Muscle layer of colon (tissue), 2 donors: ENCODE results near the gene PLEKHJ1.
A peak's percentile ranks its signal among the peaks of the same experiment; 100 is the strongest.

Experiments used
- H3K27ac ChIP-seq: one replicate; pipeline ENCODE4 v1.7.0; 2013; ENCODE audit warnings: low read depth, mild to moderate bottlenecking, low read length, moderate library complexity
- H3K27me3 ChIP-seq, 2 donors: one replicate each; pipeline ENCODE4 v1.7.0; 2013; ENCODE audit warnings: low read length in 2 of 2, mild to moderate bottlenecking in 2 of 2; ENCODE audit not compliant: insufficient read depth in 2 of 2, control insufficient read depth in 1 of 2
- H3K36me3 ChIP-seq: one replicate; pipeline ENCODE4 v1.7.0; 2013; ENCODE audit warnings: mild to moderate bottlenecking, low read length; ENCODE audit not compliant: insufficient read depth
- H3K4me1 ChIP-seq: one replicate; pipeline ENCODE4 v1.7.0; 2013; ENCODE audit warnings: mild to moderate bottlenecking, low read length; ENCODE audit not compliant: insufficient read depth
- H3K4me3 ChIP-seq, 2 donors: one replicate each; pipeline ENCODE4 v1.7.0; 2013; ENCODE audit warnings: low read length in 2 of 2, low read depth in 1 of 2, mild to moderate bottlenecking in 1 of 2, moderate library complexity in 1 of 2
- H3K9ac ChIP-seq: one replicate; pipeline ENCODE4 v1.7.0; 2013; ENCODE audit warnings: low read length
- H3K9me3 ChIP-seq: one replicate; pipeline ENCODE4 v1.7.0; 2013; ENCODE audit warnings: mild to moderate bottlenecking, low read length
- donor health status: abdominal sarcoma.
- donor health status: Adenocarcinoma of cecum.

PLEKHJ1 gene

GRCh38 chr19:2195361-2195760 lies 40.8 kb downstream of the PLEKHJ1 start:
- Histone ChIP-seq H3K4me3 (no peak overlapping the region), H3K27ac (no peak overlapping the region), H3K9ac (no peak overlapping the region), H3K27me3 (no peaks in the 10 kb centered on the region), H3K36me3 (peaks cover 39% of the 10 kb centered on the region), H3K4me1 (no peaks in the 10 kb centered on the region), H3K9me3 (no peaks in the 10 kb centered on the region)

- Histone ChIP-seq H3K9ac (no peak overlapping the region), H3K27ac (no peak overlapping the region), H3K4me1 (no peaks in the 10 kb centered on the region), H3K4me3 (no peak overlapping the region), H3K9me3 (no peaks in the 10 kb centered on the region), H3K36me3 (peaks cover 39% of the 10 kb centered on the region), H3K27me3 (no peaks in the 10 kb centered on the region)
Observed at GRCh38 chr19:2194513-2195078, 41.5 kb downstream of the PLEKHJ1 start.

- no peaks in the 10 kb centered on the region for H3K9me3 ChIP-seq
- no peak overlapping the region for H3K27ac ChIP-seq
- no peaks in the 10 kb centered on the region for H3K27me3 ChIP-seq
- H3K36me3 ChIP-seq, result peaks cover 39% of the 10 kb centered on the region
- H3K9ac ChIP-seq, result no peak overlapping the region
- no peak overlapping the region for H3K4me3 ChIP-seq
- no peaks in the 10 kb centered on the region for H3K4me1 ChIP-seq
Observed at GRCh38 chr19:2193807-2194206, 42.3 kb downstream of the PLEKHJ1 start.

- Histone ChIP-seq H3K4me3 (no peak overlapping the region), H3K9ac (no peak overlapping the region), H3K36me3 (peaks cover 39% of the 10 kb centered on the region), H3K4me1 (no peaks in the 10 kb centered on the region), H3K27ac (no peak overlapping the region), H3K27me3 (no peaks in the 10 kb centered on the region), H3K9me3 (no peaks in the 10 kb centered on the region)
Observed at GRCh38 chr19:2192862-2193261, 43.3 kb downstream of the PLEKHJ1 start.

GRCh38 chr19:2191456-2192310 lies 44.4 kb downstream of the PLEKHJ1 start:
- peaks cover 39% of the 10 kb centered on the region for H3K36me3 ChIP-seq
- H3K4me1 ChIP-seq, result peaks cover 8% of the 10 kb centered on the region

GRCh38 chr19:2190848-2191455 lies 45.2 kb downstream of the PLEKHJ1 start:
- no peaks in the 10 kb centered on the region for H3K27me3 ChIP-seq
- H3K4me3 ChIP-seq, result no peak overlapping the region
- no peak overlapping the region for H3K27ac ChIP-seq
- peaks cover 14% of the 10 kb centered on the region for H3K4me1 ChIP-seq
- H3K9ac ChIP-seq, result no peak overlapping the region
- H3K36me3 ChIP-seq, result peaks cover 39% of the 10 kb centered on the region
- H3K9me3 ChIP-seq, result no peaks in the 10 kb centered on the region

More at GRCh38 chr19:2191456-2192310, 44.4 kb downstream of the PLEKHJ1 start:
- Histone ChIP-seq H3K9ac (no peak overlapping the region), H3K27me3 (no peaks in the 10 kb centered on the region), H3K4me3 (no peak overlapping the region), H3K9me3 (no peaks in the 10 kb centered on the region), H3K27ac (no peak overlapping the region)

- H3K4me3 ChIP-seq, result no peak overlapping the region
Observed at GRCh38 chr19:2189880-2190279, 46.2 kb downstream of the PLEKHJ1 start.

GRCh38 chr19:2188708-2189385 lies 47.3 kb downstream of the PLEKHJ1 start:
- no peak overlapping the region for H3K27ac ChIP-seq
- H3K9me3 ChIP-seq, result no peaks in the 10 kb centered on the region
- H3K36me3 ChIP-seq, result peaks cover 26% of the 10 kb centered on the region
- no peak overlapping the region for H3K9ac ChIP-seq
- no peaks in the 10 kb centered on the region for H3K27me3 ChIP-seq
- peaks cover 29% of the 10 kb centered on the region for H3K4me1 ChIP-seq
- no peak overlapping the region for H3K4me3 ChIP-seq

More at GRCh38 chr19:2189880-2190279, 46.2 kb downstream of the PLEKHJ1 start:
- H3K9ac ChIP-seq, result no peak overlapping the region
- no peak overlapping the region for H3K27ac ChIP-seq
- H3K4me1 ChIP-seq, result peaks cover 24% of the 10 kb centered on the region
- H3K9me3 ChIP-seq, result no peaks in the 10 kb centered on the region
- H3K27me3 ChIP-seq, result no peaks in the 10 kb centered on the region
- peaks cover 28% of the 10 kb centered on the region for H3K36me3 ChIP-seq

GRCh38 chr19:2187159-2187558 lies 49.0 kb downstream of the PLEKHJ1 start:
- Histone ChIP-seq H3K36me3 (peaks cover 18% of the 10 kb centered on the region), H3K9me3 (no peaks in the 10 kb centered on the region), H3K9ac (peak overlapping the region; percentile 19), H3K4me1 (peaks cover 41% of the 10 kb centered on the region), H3K27ac (peak overlapping the region; percentile 15), H3K27me3 (no peaks in the 10 kb centered on the region), H3K4me3 (peak overlapping the region in 1 of 2 donors; percentile 12)

- Histone ChIP-seq H3K27me3 (no peaks in the 10 kb centered on the region), H3K9me3 (no peaks in the 10 kb centered on the region), H3K9ac (peak overlapping the region; percentile 19), H3K4me1 (peaks cover 46% of the 10 kb centered on the region), H3K36me3 (peaks cover 13% of the 10 kb centered on the region), H3K4me3 (peak overlapping the region in 1 of 2 donors; percentile 12), H3K27ac (peak overlapping the region; percentile 15)
Observed at GRCh38 chr19:2186071-2186846, 49.9 kb downstream of the PLEKHJ1 start.
